GM12874 (cell line): ENCODE results near the gene NEDD4L.

Experiments used
- TF ChIP-seq, protein P1 (sequence below): IDR thresholded peaks from 2 replicates; pipeline ENCODE4 v1.5.1; 2011; ENCODE audit warnings: low read depth, mild to moderate bottlenecking, control low read depth, low read length, moderate library complexity; ENCODE audit not compliant: insufficient read depth

NEDD4L gene

DNA sequence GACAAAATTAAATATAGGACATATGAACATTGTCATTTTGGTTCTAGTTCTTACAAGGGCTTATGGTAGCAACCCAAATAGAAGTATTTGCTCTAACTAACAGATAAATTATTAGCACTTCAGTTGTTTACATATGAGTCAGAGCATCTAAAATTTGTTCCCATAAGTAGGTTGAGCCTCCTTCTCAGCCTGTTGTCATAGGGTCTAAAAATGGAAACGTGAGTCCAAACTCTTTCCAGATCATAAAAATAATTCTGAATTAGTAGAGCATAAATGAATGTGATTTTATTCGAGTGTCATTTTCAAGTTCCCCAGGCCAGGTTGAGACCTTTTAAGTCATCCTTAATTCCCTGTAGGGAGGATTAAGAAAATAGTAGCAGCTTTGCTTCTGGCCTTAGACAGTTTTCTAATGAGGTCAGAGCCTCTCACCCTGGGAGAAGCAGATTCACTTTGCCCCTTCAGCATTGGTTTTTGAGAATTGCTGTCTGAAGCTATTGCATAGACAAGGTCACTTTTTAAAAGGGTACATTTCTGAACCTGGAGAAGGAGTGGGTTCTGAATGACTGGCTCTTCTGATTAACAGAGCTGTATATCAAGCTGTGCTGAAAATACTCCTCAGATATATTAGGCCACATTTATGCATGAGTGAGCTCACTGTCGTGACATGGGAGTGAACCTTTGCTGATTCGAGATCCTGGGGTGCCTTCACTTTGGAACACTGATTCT is 164.3 kb downstream of the NEDD4L start:
- TF ChIP-seq, protein P1, sequence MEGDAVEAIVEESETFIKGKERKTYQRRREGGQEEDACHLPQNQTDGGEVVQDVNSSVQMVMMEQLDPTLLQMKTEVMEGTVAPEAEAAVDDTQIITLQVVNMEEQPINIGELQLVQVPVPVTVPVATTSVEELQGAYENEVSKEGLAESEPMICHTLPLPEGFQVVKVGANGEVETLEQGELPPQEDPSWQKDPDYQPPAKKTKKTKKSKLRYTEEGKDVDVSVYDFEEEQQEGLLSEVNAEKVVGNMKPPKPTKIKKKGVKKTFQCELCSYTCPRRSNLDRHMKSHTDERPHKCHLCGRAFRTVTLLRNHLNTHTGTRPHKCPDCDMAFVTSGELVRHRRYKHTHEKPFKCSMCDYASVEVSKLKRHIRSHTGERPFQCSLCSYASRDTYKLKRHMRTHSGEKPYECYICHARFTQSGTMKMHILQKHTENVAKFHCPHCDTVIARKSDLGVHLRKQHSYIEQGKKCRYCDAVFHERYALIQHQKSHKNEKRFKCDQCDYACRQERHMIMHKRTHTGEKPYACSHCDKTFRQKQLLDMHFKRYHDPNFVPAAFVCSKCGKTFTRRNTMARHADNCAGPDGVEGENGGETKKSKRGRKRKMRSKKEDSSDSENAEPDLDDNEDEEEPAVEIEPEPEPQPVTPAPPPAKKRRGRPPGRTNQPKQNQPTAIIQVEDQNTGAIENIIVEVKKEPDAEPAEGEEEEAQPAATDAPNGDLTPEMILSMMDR: no peak

DNA sequence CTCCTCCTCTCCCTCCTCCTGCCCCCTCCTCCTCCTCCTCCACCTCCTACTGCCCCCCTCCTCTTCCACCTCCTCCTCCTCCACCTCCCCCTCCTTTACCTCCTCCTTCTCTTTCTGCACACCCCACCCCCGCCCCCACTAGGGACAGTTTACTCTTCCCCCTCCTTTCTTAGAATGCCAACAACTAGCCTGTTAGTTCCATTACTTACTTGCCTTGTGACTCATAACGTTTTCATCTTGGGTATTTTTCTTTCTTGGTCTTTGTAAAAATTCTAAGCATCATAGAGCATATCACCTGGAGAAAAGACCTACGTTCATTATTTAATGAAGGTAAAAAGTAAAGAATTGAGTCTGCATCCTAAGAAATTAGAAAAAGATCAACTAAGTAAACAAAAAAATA is 165.3 kb downstream of the NEDD4L start:
- TF ChIP-seq, protein P1: no peak

DNA sequence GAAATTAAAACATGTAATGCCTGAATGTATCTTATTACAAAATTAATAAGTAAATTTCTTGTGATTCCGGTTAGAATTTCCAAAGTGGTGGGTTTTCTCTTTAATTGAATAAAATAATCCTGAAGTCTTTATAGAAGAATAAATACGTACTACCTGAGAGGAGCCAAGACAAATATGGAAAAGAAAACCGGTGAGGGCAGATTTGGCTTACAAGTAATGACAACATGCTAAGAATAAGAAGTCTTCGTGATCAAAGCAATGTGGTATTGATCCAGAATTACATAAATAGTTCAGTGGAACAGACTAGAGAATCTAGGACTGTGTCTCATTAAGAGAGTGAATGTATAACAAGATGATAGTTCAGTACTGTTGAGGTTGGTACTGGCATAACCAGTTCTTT is 167.5 kb downstream of the NEDD4L start:
- TF ChIP-seq, protein P1: no peak

DNA sequence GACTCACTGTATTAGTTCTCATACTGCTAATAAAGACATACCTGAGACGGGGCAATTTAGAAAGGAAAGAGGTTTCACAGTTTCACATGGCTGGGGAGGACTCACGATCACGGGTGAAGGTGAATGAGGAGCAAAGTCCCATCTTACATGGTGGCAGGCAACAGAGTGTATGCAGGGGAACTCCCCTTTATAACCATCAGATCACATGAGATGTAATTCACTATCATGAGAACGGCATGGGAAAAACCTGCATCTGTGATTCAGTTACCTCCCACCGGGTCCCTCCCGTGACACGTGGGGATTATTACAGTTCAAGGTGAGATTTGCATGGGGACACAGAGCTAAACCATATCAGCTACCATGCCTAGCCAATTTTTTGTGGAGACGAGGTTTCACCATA is 168.2 kb downstream of the NEDD4L start:
- TF ChIP-seq, protein P1: no peak

DNA sequence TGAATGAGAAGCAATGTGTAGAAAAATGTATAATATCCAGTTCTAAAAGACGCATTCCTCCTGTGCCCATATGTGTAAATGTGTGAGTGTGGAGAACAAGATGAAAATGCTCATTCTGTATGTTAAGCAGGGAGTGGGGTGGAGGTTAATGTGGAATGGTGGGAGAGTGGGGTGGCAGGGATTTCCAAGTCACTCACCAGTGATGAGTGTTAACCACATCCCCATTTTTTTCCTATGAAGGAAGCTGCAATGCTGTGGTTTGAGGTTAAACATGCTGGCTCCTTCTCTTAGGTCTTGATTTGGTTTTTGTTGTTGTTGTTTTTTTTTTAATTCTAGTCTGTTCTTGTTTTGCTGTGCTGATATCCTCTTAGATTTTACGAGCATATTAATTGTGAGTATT is 169.4 kb downstream of the NEDD4L start:
- TF ChIP-seq, protein P1: no peak

DNA sequence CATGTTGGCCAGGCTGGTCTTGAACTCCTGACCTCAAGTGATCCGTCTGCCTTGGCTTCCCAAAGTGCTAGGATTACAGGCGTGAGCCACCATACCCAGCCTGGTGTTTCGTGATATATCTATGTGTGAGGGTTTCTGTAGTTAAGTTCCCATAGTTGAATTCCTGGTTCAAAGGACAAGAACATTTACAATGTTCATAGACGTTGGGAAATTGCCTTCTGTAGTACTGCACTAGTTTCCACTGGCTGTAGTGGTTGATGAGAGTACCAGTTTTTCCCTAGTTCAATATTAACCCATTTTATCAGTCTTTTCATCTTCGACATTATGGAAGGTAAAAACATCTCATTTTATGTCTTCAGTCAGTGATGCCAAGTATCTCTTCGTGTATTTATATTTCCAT is 171.0 kb downstream of the NEDD4L start:
- TF ChIP-seq, protein P1: no peak

DNA sequence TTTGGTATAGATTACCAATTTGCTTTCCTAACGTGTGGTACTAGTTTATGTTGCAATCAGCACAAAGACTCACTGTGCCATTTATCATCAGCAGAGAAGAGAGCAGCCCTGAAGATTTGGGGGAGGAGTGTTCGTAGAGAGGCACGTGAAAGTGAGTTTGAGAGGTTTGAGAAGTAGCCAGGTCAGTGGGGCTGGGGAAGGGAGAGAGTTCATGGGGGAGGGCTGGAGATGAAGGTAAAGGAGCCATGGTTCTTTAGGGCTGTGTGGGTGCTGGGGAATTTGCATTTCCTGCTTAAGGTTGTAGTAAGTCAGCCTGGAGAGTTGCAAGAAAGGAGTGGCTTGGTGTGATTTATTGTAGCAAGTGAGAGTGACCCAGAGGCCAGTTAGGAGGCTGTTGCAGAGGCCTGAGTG is 172.1 kb downstream of the NEDD4L start:
- TF ChIP-seq, protein P1: no peak

DNA sequence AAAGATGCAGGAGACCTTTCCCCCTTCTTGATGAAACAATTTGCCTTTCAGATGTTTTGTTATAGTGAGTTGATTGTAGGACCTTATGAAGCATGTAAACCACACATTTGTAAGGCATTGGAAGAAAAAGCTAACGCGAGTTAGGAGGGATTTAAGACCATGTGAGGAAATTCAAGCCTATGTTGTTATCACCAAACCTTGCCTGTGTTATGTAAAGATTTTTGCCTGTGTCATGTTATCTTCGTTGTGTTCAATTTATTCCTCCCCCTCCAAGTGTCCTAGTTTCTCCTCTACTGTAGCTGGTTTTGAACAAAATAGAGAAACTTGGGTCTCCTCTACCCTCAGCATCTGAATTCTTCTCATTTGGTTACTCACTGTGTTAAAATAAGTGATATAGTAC is 173.0 kb downstream of the NEDD4L start:
- TF ChIP-seq, protein P1: no peak
